HEK293 (cell line): ENCODE data around the gene NPTN.

Experiments
- CTCF ChIA-PET: fragments of 350-600 bp; formaldehyde crosslinking; extraction: SDS; loops from one replicate; lab custom pipeline; 2021; ENCODE audit warnings: antibody characterized with exemption; lab: Yijun Ruan, JAX
- POLR2A ChIA-PET: fragments of 300-600 bp; formaldehyde crosslinking; extraction: SDS; loops from one replicate; lab custom pipeline; 2020; ENCODE audit warnings: antibody characterized with exemption, inconsistent platforms; lab: Yijun Ruan, JAX
- H3K27ac ChIP-seq: fragments of 200-500 bp; sonication (Bioruptor generic); 2 replicates; pipeline ENCODE4 v1.5.1; 2014; ENCODE audit warnings: low read depth, low read length, control low read depth, inconsistent platforms; ENCODE audit errors: extremely low read depth
- H3K36me3 ChIP-seq, 2 experiments: fragments of 200-500 bp in 1 of 2; sonication (Bioruptor generic) in 1 of 2; 1 replicate in 1 of 2; 2 replicates in 1 of 2; pipeline ENCODE4 v1.5.1; 2014 to 2017; ENCODE audit warnings: inconsistent platforms in 2 of 2, low read length in 2 of 2; ENCODE audit not compliant: control insufficient read depth in 2 of 2, insufficient read depth in 1 of 2
- H3K4me1 ChIP-seq: fragments of 200-500 bp; sonication (Bioruptor generic); 2 replicates; pipeline ENCODE4 v1.5.1; 2014; ENCODE audit warnings: mild to moderate bottlenecking, low read length, inconsistent platforms; ENCODE audit not compliant: control insufficient read depth, insufficient read depth
- H3K4me3 ChIP-seq: 2 replicates; pipeline ENCODE4 v1.5.1; 2011; ENCODE audit warnings: low read depth, mild to moderate bottlenecking, control low read depth, low read length, moderate library complexity
- H3K9me3 ChIP-seq: fragments of 200-500 bp; sonication (Bioruptor generic); 2 replicates; pipeline ENCODE4 v1.5.1; 2014; ENCODE audit warnings: low read depth, low read length, inconsistent platforms; ENCODE audit not compliant: control insufficient read depth, insufficient read depth
- AEBP2 ChIP-seq: fragments of 450-650 bp; formaldehyde crosslinking; IDR thresholded peaks from 2 replicates; pipeline ENCODE4 v1.5.1; 2016; ENCODE audit warnings: missing biosample characterization, missing genetic modification characterization, borderline replicate concordance
- KLF9 ChIP-seq: fragments of 450-650 bp; formaldehyde crosslinking; IDR thresholded peaks from 2 replicates; pipeline ENCODE4 v1.5.1; 2016; ENCODE audit warnings: missing biosample characterization, missing genetic modification characterization, low read depth
- PRDM1 ChIP-seq: fragments of 450-650 bp; formaldehyde crosslinking; IDR thresholded peaks from 2 replicates; pipeline ENCODE4; 2016; ENCODE audit warnings: missing biosample characterization, missing genetic modification characterization
- RBAK ChIP-seq: fragments of 450-650 bp; formaldehyde crosslinking; IDR thresholded peaks from 2 replicates; pipeline ENCODE4 v1.5.1; 2016; ENCODE audit warnings: missing biosample characterization, missing genetic modification characterization
- SP7 ChIP-seq: fragments of 450-650 bp; formaldehyde crosslinking; IDR thresholded peaks from 2 replicates; pipeline ENCODE4 v1.5.1; 2016; ENCODE audit warnings: missing biosample characterization, missing genetic modification characterization
- YY2 ChIP-seq: fragments of 450-650 bp; formaldehyde crosslinking; IDR thresholded peaks from 2 replicates; pipeline ENCODE4 v1.5.1; 2016; ENCODE audit warnings: missing biosample characterization, missing genetic modification characterization
- ZFP37 ChIP-seq: fragments of 450-650 bp; formaldehyde crosslinking; IDR thresholded peaks from 2 replicates; pipeline ENCODE4 v1.5.1; 2016; ENCODE audit warnings: missing biosample characterization, missing genetic modification characterization
- ZNF335 ChIP-seq: fragments of 450-650 bp; formaldehyde crosslinking; conservative IDR thresholded peaks from 2 replicates; pipeline ENCODE4 v1.5.1; 2016; ENCODE audit warnings: missing biosample characterization, missing genetic modification characterization
- ZNF350 ChIP-seq: fragments of 450-650 bp; formaldehyde crosslinking; IDR thresholded peaks from 2 replicates; pipeline ENCODE4 v1.5.0; 2017; ENCODE audit warnings: missing biosample characterization, mild to moderate bottlenecking, missing genetic modification characterization
- ZNF488 ChIP-seq: fragments of 450-650 bp; formaldehyde crosslinking; IDR thresholded peaks from 2 replicates; pipeline ENCODE4 v1.5.1; 2016; ENCODE audit warnings: missing biosample characterization, missing genetic modification characterization
- ZNF555 ChIP-seq: fragments of 450-650 bp; formaldehyde crosslinking; conservative IDR thresholded peaks from 2 replicates; pipeline ENCODE4 v1.5.1; 2017; ENCODE audit warnings: missing biosample characterization, mild to moderate bottlenecking, missing genetic modification characterization, inconsistent platforms
- ZNF558 ChIP-seq: fragments of 450-650 bp; formaldehyde crosslinking; IDR thresholded peaks from 2 replicates; pipeline ENCODE4 v1.5.1; 2016; ENCODE audit warnings: missing biosample characterization, missing genetic modification characterization
- ZNF626 ChIP-seq: fragments of 450-650 bp; sonication (Bioruptor Pico); formaldehyde crosslinking; IDR thresholded peaks from 2 replicates; pipeline ENCODE4 v1.5.1; 2018; ENCODE audit warnings: missing biosample characterization, missing genetic modification characterization, inconsistent platforms
- ZNF707 ChIP-seq: fragments of 450-650 bp; formaldehyde crosslinking; IDR thresholded peaks from 2 replicates; pipeline ENCODE4 v1.5.1; 2016; ENCODE audit warnings: missing biosample characterization, missing genetic modification characterization
- ZNF747 ChIP-seq: fragments of 450-650 bp; formaldehyde crosslinking; IDR thresholded peaks from 2 replicates; pipeline ENCODE4 v1.5.1; 2016; ENCODE audit warnings: missing biosample characterization, missing genetic modification characterization
- ZNF830 ChIP-seq: fragments of 450-650 bp; IDR thresholded peaks from 2 replicates; pipeline ENCODE4 v1.5.0; 2018; ENCODE audit warnings: missing biosample characterization, missing genetic modification characterization, low read depth, mild to moderate bottlenecking, moderate library complexity
- ZSCAN23 ChIP-seq: fragments of 450-650 bp; formaldehyde crosslinking; IDR thresholded peaks from 2 replicates; pipeline ENCODE4 v1.5.1; 2016; ENCODE audit warnings: missing biosample characterization, missing genetic modification characterization
- TF ChIP-seq, protein P1 (sequence below): fragments of 450-650 bp; formaldehyde crosslinking; IDR thresholded peaks from 2 replicates; pipeline ENCODE4 v1.5.1; 2017; ENCODE audit warnings: missing biosample characterization, missing genetic modification characterization
- TF ChIP-seq, protein P2 (sequence below): fragments of 450-650 bp; formaldehyde crosslinking; IDR thresholded peaks from 2 replicates; pipeline ENCODE4 v1.5.1; 2016; ENCODE audit warnings: missing biosample characterization, missing genetic modification characterization, low read depth
- TF ChIP-seq, protein P3 (sequence below): fragments of 450-650 bp; formaldehyde crosslinking; IDR thresholded peaks from 2 replicates; pipeline ENCODE4 v1.5.1; 2017; ENCODE audit warnings: missing biosample characterization, missing genetic modification characterization

Gene NPTN

GRCh38 chr15:73677146-73677607 is 44.0 kb upstream of the NPTN start (continued):
- TF ChIP-seq ZNF707 (tag by site-specific recombination) (peak; percentile 56; the same call in 1 of the 2 replicates), PRDM1 (tag by site-specific recombination) (no peak), KLF9 (tag by site-specific recombination) (no peak), ZNF335 (tag by site-specific recombination) (no peak), ZNF747 (tag by site-specific recombination) (no peak), ZNF350 (no peak)
- TF ChIP-seq, protein P1, sequence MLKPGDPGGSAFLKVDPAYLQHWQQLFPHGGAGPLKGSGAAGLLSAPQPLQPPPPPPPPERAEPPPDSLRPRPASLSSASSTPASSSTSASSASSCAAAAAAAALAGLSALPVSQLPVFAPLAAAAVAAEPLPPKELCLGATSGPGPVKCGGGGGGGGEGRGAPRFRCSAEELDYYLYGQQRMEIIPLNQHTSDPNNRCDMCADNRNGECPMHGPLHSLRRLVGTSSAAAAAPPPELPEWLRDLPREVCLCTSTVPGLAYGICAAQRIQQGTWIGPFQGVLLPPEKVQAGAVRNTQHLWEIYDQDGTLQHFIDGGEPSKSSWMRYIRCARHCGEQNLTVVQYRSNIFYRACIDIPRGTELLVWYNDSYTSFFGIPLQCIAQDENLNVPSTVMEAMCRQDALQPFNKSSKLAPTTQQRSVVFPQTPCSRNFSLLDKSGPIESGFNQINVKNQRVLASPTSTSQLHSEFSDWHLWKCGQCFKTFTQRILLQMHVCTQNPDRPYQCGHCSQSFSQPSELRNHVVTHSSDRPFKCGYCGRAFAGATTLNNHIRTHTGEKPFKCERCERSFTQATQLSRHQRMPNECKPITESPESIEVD (tag by site-specific recombination), result no peak
- TF ChIP-seq, protein P2, sequence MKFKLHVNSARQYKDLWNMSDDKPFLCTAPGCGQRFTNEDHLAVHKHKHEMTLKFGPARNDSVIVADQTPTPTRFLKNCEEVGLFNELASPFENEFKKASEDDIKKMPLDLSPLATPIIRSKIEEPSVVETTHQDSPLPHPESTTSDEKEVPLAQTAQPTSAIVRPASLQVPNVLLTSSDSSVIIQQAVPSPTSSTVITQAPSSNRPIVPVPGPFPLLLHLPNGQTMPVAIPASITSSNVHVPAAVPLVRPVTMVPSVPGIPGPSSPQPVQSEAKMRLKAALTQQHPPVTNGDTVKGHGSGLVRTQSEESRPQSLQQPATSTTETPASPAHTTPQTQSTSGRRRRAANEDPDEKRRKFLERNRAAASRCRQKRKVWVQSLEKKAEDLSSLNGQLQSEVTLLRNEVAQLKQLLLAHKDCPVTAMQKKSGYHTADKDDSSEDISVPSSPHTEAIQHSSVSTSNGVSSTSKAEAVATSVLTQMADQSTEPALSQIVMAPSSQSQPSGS (tag by site-specific recombination), result no peak

DNA sequence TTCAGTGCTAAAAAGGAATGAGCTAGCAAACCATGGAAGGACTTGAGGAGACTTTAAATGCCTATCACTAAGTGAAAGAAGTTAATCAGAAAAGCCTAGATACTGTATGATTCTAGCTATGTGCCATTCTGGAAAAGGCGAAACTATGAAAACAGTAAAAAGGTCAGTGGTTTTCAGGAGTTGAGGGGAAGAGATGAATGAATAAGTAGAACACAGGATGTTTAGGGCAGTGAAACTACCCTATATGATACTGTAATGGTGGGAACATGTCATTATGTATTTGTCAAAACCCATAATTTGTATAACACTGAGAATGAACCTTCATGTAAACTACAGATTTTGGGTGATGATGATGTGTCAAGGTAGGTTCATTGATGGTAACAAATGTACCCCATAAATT is 41.4 kb upstream of the NPTN start:
- TF ChIP-seq ZNF830 (tag by site-specific recombination) (no peak), YY2 (tag by site-specific recombination) (no peak), ZNF626 (no peak), ZFP37 (tag by site-specific recombination) (no peak)
- TF ChIP-seq, protein P3, sequence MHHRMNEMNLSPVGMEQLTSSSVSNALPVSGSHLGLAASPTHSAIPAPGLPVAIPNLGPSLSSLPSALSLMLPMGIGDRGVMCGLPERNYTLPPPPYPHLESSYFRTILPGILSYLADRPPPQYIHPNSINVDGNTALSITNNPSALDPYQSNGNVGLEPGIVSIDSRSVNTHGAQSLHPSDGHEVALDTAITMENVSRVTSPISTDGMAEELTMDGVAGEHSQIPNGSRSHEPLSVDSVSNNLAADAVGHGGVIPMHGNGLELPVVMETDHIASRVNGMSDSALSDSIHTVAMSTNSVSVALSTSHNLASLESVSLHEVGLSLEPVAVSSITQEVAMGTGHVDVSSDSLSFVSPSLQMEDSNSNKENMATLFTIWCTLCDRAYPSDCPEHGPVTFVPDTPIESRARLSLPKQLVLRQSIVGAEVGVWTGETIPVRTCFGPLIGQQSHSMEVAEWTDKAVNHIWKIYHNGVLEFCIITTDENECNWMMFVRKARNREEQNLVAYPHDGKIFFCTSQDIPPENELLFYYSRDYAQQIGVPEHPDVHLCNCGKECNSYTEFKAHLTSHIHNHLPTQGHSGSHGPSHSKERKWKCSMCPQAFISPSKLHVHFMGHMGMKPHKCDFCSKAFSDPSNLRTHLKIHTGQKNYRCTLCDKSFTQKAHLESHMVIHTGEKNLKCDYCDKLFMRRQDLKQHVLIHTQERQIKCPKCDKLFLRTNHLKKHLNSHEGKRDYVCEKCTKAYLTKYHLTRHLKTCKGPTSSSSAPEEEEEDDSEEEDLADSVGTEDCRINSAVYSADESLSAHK, result no peak
- no peaks in the 10 kb centered on the region for H3K9me3 ChIP-seq
- no peaks in the 10 kb centered on the region for H3K36me3 ChIP-seq
- no peak overlapping the region for H3K4me3 ChIP-seq
- H3K4me1 ChIP-seq, result no peaks in the 10 kb centered on the region
- POLR2A ChIA-PET, result no interaction called here
- CTCF ChIA-PET, result interaction anchor here (0.5 to 3.8 kb wide), 4 partner anchors 26 to 369 kb away, joined by 3 to 23 read pairs (median 8); no protein-coding TSS in a partner anchor
- no peak overlapping the region for H3K27ac ChIP-seq

- Histone ChIP-seq H3K9me3 (no peaks in the 10 kb centered on the region; the same call in 1 of the 2 replicates), H3K36me3 (no peaks in the 10 kb centered on the region), H3K4me1 (peaks cover 15% of the 10 kb centered on the region; the same call in 1 of the 2 replicates), H3K4me3 (no peak overlapping the region), H3K27ac (no peak overlapping the region)
- ChIA-PET POLR2A (no interaction called here), CTCF (interaction anchor here (1.2 to 2.2 kb wide), 4 partner anchors 17 to 39 kb away, joined by 3 to 12 read pairs (median 10); no protein-coding TSS in a partner anchor)
- TF ChIP-seq ZNF555 (tag by site-specific recombination) (no peak), ZNF488 (tag by site-specific recombination) (no peak), SP7 (tag by site-specific recombination) (no peak), RBAK (tag by site-specific recombination) (no peak), ZSCAN23 (no peak), AEBP2 (tag by site-specific recombination) (no peak), ZNF558 (tag by site-specific recombination) (no peak)
- TF ChIP-seq, protein P1 (tag by site-specific recombination), result peak; percentile 86
- TF ChIP-seq, all 188 proteins: peak for 1
Measured at GRCh38 chr15:73660455-73660854, 27.3 kb upstream of the NPTN start.
